ENCODE measurements around the gene REM2. TPM values are rescaled to one million over a fixed set of nuclear protein-coding genes. Genes with fewer than 3 reads are reported as not detected.
"Not testable (repeated sequence)": the region's sequence is repeated elsewhere in the genome, so short reads cannot be mapped to it uniquely, and the experiment has no call there.

REM2 gene
- total RNA-seq, 2 experiments from 2014 or later: 9.2 to 9.4 TPM

- CTCF ChIA-PET: interaction anchor here (1.3 to 6.7 kb wide), 4 partner anchors 31 to 284 kb away, joined by 3 to 67 read pairs (median 24); no protein-coding TSS in a partner anchor
- no peaks in the 10 kb centered on the region for H3K27me3 ChIP-seq (ENCODE audit: control insufficient read depth in 1 of 2, insufficient read depth in 2 of 2, low read length in 2 of 2)
- peaks cover 32% of the 10 kb centered on the region for H3K4me1 ChIP-seq (ENCODE audit: insufficient read depth, low read length)
- Mint-ChIP-seq H3K9me3 (no peaks in the 10 kb centered on the region), H3K27me3 (peaks cover 5% of the 10 kb centered on the region), H3K4me1 (ENCODE audit: low read depth) (peaks cover 36% of the 10 kb centered on the region), H3K36me3 (ENCODE audit: low read depth) (no peaks in the 10 kb centered on the region), H3K27ac (no peak overlapping the region), H3K4me3 (no peak overlapping the region)
- DNase-seq (no peak), ATAC-seq (ENCODE audit: poor library complexity) (no peak)
- H3K4me3 ChIP-seq (ENCODE audit: low read length): no peak overlapping the region
- no peaks in the 10 kb centered on the region for H3K36me3 ChIP-seq (ENCODE audit: insufficient read depth, low read length)
- intact Hi-C loops (cut with DNase I, micrococcal nuclease): loop anchor here (2.0 to 10.0 kb wide), 4 partner anchors 16 to 990 kb away; partner anchors contain the start of gene LRP10 (in 1 of the 2)
- no peak for TF ChIP-seq CTCF (IDR thresholded peaks at IDR 0.05)
- no peaks in the 10 kb centered on the region for H3K9me3 ChIP-seq (ENCODE audit: control insufficient read depth in 1 of 2, insufficient read depth in 1 of 2, low read length in 2 of 2)
- POLR2A ChIA-PET: interaction anchor here (1.0 to 4.3 kb wide), 4 partner anchors 16 to 284 kb away, joined by 3 to 23 read pairs (median 8); partner anchors contain the start of genes LRP10 and REM2
- no peak overlapping the region for H3K27ac ChIP-seq (ENCODE audit: low read depth in 1 of 2, low read length in 2 of 2)
Measured at GRCh38 chr14:22854963-22855724, 27.9 kb upstream of the REM2 start.

GRCh38 chr14:22856428-22856827, 26.6 kb upstream of the REM2 start:
- peak overlapping the region; percentile 50 for H3K4me3 Mint-ChIP-seq

GRCh38 chr14:22860377-22860776, 22.6 kb upstream of the REM2 start:
- intact Hi-C loops (cut with DNase I, micrococcal nuclease); H3K27me3 ChIP-seq (ENCODE audit: control insufficient read depth in 1 of 2, insufficient read depth in 2 of 2, low read length in 2 of 2); H3K27ac ChIP-seq (ENCODE audit: low read depth in 1 of 2, low read length in 2 of 2); H3K27me3 Mint-ChIP-seq; H3K36me3 ChIP-seq (ENCODE audit: insufficient read depth, low read length); H3K36me3 Mint-ChIP-seq (ENCODE audit: low read depth); H3K4me3 ChIP-seq (ENCODE audit: low read length); H3K9me3 ChIP-seq (ENCODE audit: control insufficient read depth in 1 of 2, insufficient read depth in 1 of 2, low read length in 2 of 2); ATAC-seq (ENCODE audit: poor library complexity); H3K27ac Mint-ChIP-seq; H3K4me3 Mint-ChIP-seq; DNase-seq; H3K9me3 Mint-ChIP-seq: not testable (repeated sequence)
- peaks cover 22% of the 10 kb centered on the region for H3K4me1 ChIP-seq (ENCODE audit: insufficient read depth, low read length)
- CTCF ChIA-PET: interaction anchor here (0.7 to 1.9 kb wide), 3 partner anchors 290 to 1335 kb away, joined by 3 to 5 read pairs (median 3); partner anchors contain the start of gene TM9SF1
- POLR2A ChIA-PET: interaction anchor here (0.6 to 2.7 kb wide), 2 partner anchors 10 to 318 kb away, joined by 3 to 11 read pairs; no protein-coding TSS in a partner anchor
- peaks cover 29% of the 10 kb centered on the region for H3K4me1 Mint-ChIP-seq (ENCODE audit: low read depth)

More at GRCh38 chr14:22856428-22856827, 26.6 kb upstream of the REM2 start:
- H3K4me1 ChIP-seq (ENCODE audit: insufficient read depth, low read length): peaks cover 28% of the 10 kb centered on the region
- no peaks in the 10 kb centered on the region for H3K27me3 ChIP-seq (ENCODE audit: control insufficient read depth in 1 of 2, insufficient read depth in 2 of 2, low read length in 2 of 2)
- Mint-ChIP-seq H3K36me3 (ENCODE audit: low read depth) (no peaks in the 10 kb centered on the region), H3K27ac (no peak overlapping the region), H3K9me3 (no peaks in the 10 kb centered on the region), H3K27me3 (peaks cover 5% of the 10 kb centered on the region), H3K4me1 (ENCODE audit: low read depth) (peaks cover 36% of the 10 kb centered on the region)
- CTCF ChIA-PET: interaction anchor here (1.1 to 6.7 kb wide), 2 partner anchors 33 to 34 kb away, joined by 3 to 67 read pairs; no protein-coding TSS in a partner anchor
- no peak overlapping the region for H3K4me3 ChIP-seq (ENCODE audit: low read length)
- H3K36me3 ChIP-seq (ENCODE audit: insufficient read depth, low read length): no peaks in the 10 kb centered on the region
- no peak overlapping the region for H3K27ac ChIP-seq (ENCODE audit: low read depth in 1 of 2, low read length in 2 of 2)
- H3K9me3 ChIP-seq (ENCODE audit: control insufficient read depth in 1 of 2, insufficient read depth in 1 of 2, low read length in 2 of 2): no peaks in the 10 kb centered on the region
- POLR2A ChIA-PET: interaction anchor here (1.1 to 4.3 kb wide), 3 partner anchors 15 to 286 kb away, joined by 3 to 23 read pairs (median 12); partner anchors contain the start of gene LRP10
- ATAC-seq (ENCODE audit: poor library complexity) (no peak), DNase-seq (no peak)
- intact Hi-C loops (cut with DNase I, micrococcal nuclease): loop anchor here in 1 of 2 experiments (5.0 to 10.0 kb wide), 2 partner anchors 46 to 992 kb away; no protein-coding TSS in a partner anchor
- no peak for TF ChIP-seq CTCF (IDR thresholded peaks at IDR 0.05)
